22Rv1 (cell line): Measurements from ENCODE around the gene GAS7.

Experiments
- H3K27ac ChIP-seq: fragments of 450-650 bp; 2 replicates; pipeline ENCODE4 v1.5.1; 2017
- ZFX ChIP-seq: fragments of 450-650 bp; IDR thresholded peaks from 2 replicates; pipeline ENCODE4 v1.6.1; 2017; ENCODE audit warnings: antibody characterized with exemption, borderline replicate concordance
- TF ChIP-seq, protein P1 (sequence below): fragments of 450-650 bp; IDR thresholded peaks from 2 replicates; pipeline ENCODE4 v1.5.1; 2017; ENCODE audit warnings: mild to moderate bottlenecking

GAS7 gene

GRCh38 chr17:9899280-9900043, 298.9 kb downstream of the GAS7 start:
- no peak overlapping the region for H3K27ac ChIP-seq
- TF ChIP-seq, protein P1, sequence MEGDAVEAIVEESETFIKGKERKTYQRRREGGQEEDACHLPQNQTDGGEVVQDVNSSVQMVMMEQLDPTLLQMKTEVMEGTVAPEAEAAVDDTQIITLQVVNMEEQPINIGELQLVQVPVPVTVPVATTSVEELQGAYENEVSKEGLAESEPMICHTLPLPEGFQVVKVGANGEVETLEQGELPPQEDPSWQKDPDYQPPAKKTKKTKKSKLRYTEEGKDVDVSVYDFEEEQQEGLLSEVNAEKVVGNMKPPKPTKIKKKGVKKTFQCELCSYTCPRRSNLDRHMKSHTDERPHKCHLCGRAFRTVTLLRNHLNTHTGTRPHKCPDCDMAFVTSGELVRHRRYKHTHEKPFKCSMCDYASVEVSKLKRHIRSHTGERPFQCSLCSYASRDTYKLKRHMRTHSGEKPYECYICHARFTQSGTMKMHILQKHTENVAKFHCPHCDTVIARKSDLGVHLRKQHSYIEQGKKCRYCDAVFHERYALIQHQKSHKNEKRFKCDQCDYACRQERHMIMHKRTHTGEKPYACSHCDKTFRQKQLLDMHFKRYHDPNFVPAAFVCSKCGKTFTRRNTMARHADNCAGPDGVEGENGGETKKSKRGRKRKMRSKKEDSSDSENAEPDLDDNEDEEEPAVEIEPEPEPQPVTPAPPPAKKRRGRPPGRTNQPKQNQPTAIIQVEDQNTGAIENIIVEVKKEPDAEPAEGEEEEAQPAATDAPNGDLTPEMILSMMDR: no peak
- TF ChIP-seq ZFX: no peak

DNA sequence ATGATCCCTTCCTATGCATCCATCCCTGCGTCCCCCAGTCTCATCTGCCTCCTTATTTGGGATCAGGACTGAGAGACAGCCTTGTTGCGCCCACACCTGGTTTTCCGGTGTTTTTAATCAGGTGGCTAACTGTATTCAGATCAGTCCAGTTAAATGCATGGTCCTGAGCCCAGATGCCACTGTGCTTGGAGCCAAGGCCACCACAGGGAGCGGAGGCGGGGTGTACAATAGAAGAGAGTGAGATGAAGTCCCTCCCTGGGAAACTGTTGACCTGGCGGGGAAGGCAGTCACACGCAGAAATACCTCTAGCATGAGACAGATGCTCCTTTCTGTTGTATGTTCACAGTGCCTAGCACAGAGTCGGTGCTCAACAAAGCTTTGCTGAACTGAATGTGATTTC, 299.6 kb downstream of the GAS7 start:
- TF ChIP-seq ZFX: no peak
- TF ChIP-seq, protein P1: no peak
- H3K27ac ChIP-seq: no peak overlapping the region

DNA sequence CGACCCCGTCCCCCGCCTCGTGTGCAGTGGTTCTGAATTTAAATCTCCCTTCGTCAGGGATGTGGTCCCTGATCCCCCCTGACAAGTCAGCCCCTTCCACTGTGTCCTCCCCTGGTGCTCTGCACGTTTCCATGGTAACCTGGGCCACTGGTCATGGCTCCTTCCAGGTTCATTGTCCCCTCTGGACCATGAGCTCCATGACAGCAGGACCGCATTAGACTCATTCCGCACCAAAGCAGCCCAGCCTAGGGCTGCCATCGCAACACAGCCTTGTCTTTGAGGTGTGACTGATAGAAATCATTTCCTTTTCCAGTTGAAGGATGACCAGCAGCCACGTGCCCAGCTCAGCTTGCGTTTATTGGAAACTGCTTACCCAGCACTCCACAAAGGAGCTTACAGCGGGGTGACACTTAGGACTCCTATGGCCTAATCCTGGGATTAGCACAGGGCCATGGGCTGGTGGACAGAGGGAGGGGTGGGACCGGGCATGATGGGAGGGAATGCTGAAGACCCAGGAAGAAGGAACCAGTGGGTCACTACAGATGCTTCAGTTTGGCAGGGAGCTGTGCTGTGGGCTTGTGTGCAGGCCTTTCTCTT, 300.9 kb downstream of the GAS7 start:
- no peak overlapping the region for H3K27ac ChIP-seq
- no peak for TF ChIP-seq ZFX
- TF ChIP-seq, protein P1: no peak

DNA sequence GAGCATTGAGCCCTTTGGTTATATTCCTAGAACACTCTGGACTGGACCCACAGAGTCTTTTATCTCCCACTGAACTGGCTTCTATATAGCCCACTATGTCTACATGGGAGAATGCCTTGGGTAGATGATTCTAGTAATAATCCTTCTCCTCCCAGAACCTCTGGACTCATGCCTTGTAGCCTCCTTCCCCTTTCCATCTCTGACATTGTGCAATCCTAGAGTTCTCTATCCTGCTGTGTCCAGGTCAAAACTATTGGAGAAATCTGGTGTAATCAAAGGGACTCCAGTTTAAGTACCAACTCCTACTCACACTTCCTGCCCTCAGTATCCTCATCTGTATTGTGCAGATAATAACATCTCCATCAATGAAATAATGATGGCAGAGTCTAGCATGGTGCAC, 302.5 kb downstream of the GAS7 start:
- no peak overlapping the region for H3K27ac ChIP-seq
- no peak for TF ChIP-seq ZFX
- TF ChIP-seq, protein P1: no peak

DNA sequence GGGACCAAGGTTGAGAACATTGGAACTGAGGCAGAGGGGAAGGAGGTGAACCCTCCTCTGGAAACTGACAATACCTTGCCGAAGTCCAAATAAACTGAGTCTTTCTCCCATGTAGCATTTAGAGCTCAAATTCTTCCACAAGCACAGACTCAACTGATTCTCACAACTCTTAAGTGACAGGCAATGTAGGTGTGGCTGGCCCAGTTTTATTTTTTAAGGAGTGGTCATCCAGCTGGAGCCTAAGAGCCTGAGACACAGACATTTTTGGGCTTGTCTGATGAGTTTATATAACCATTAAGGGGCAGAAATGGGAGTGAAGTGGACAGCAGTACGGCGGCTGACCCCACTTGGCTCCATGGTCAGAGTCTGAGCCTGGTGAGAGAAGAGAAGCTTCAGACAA, 304.2 kb downstream of the GAS7 start:
- H3K27ac ChIP-seq: no peak overlapping the region
- TF ChIP-seq, protein P1: no peak
- TF ChIP-seq ZFX: no peak

DNA sequence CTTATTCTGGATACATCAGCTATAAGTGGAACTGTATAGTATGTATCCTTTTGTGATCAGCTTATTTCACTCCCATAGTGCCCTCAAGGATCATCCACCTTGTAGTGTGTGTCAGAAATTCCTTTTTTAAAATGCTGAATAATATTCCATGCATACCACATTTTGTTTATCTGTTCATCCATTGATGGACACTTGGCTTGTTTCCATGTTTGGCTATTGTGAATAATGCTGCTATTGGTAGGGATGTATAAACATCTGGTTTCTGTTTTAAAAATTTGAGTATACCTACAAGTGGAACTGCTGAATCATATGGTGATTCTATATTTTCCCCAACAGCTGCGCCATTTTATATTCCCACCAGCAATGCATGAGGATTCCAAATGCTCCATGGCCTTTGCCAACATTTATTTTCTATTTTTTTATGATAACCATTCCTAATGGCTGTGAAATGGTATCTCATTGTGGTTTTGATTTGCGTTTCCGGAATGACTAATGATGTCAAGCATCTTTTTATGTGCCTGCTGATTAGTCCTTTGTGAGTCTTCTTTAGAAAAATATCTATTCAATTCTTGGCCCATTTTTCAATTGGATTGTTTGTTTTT, 304.9 kb downstream of the GAS7 start:
- TF ChIP-seq, protein P1: no peak
- no peak for TF ChIP-seq ZFX
- H3K27ac ChIP-seq: no peak overlapping the region

DNA sequence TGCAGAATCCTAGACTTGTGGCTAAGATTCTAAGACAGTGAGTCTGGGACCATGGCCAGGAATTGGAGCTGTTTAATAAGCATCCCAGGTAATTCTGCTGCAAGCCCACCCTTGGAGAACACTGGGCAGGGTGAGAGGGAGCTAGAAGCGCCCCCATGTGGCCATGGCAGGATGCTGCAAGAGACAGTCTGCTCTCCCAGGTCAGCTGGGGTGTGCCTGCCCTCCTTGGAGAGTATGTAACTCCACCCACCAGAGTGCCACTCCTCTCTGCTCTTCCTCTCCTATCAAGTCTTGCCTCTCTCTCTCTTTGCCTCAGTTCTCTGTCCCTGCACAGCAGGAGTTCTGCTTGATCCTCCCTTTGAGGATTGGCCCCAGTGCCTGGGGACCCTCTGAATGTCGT, 308.3 kb downstream of the GAS7 start:
- no peak overlapping the region for H3K27ac ChIP-seq
- no peak for TF ChIP-seq ZFX
- TF ChIP-seq, protein P1: peak; percentile 64
